Activated CD4-positive, CD25-positive, alpha-beta regulatory T cell treated with anti-CD3 and anti-CD28 coated beads, Interleukin-2, amount 50 U/mL, for 24 hours (primary cell): Measurements from ENCODE around the gene HSPBAP1.
"Not testable (repeated sequence)": the region's sequence is repeated elsewhere in the genome, so short reads cannot be mapped to it uniquely, and the experiment has no call there.

Source experiments
- ATAC-seq, 2 donors: fragments of 150-1000 bp; cut with Tn5 transposase; one replicate each; pipeline ENCODE4 v1.10.0; 2021; ENCODE audit warnings: mild to moderate bottlenecking in 1 of 2, moderate library complexity in 1 of 2

The HSPBAP1 gene

GRCh38 chr3:122732682-122733525 lies 60.7 kb downstream of the HSPBAP1 start:
- not testable (repeated sequence) for ATAC-seq

DNA sequence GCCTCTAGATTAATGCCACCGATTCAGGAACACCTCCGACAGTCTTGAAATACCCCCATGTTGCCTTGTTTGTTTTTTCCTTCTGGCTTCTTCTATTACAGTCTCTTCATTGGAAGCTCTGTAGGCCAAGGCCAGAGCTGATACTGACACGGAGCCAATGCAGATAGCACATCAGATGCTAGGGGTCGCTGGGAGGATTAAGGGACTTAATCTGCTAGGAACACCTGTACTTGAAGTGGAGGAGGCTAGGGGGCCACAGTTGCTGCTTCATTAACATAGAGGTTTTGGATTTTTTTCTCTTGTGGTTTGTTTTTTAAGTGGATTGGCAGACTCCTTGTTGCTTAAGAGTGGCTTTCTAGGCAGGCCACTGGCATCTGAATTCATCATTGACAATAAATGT lies 63.4 kb downstream of the HSPBAP1 start:
- no peak for ATAC-seq

- ATAC-seq: no peak
Observed at GRCh38 chr3:122728756-122729514, 64.7 kb downstream of the HSPBAP1 start.

DNA sequence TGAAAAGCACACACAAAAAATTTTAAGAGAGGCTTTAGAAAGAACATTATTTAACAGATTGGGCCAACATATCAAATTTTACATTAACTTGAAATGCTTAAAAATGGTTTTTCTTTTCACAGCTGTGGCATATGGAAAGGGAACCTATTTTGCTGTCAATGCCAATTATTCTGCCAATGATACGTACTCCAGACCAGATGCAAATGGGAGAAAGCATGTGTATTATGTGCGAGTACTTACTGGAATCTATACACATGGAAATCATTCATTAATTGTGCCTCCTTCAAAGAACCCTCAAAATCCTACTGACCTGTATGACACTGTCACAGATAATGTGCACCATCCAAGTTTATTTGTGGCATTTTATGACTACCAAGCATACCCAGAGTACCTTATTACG lies 65.4 kb downstream of the HSPBAP1 start:
- no peak for ATAC-seq

DNA sequence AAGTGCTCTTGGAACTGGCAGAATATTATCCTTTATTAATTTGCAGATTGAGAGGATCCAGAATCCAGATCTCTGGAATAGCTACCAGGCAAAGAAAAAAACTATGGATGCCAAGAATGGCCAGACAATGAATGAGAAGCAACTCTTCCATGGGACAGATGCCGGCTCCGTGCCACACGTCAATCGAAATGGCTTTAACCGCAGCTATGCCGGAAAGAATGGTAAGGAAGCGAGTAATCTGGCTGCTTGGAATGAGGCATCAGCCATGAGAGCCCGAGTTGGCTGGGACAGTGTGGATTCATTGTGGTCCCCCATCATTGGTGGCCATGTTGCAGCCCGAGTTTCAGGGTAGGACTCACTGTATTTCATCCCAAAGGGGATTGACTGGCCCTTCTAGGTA lies 65.9 kb downstream of the HSPBAP1 start:
- no peak for ATAC-seq

GRCh38 chr3:122727294-122727693 lies 66.3 kb downstream of the HSPBAP1 start:
- ATAC-seq: no peak

GRCh38 chr3:122725106-122725505 lies 68.5 kb downstream of the HSPBAP1 start:
- no peak for ATAC-seq

- ATAC-seq: no peak
Observed at GRCh38 chr3:122719273-122719921, 74.2 kb downstream of the HSPBAP1 start.

GRCh38 chr3:122716667-122717066 lies 77.0 kb downstream of the HSPBAP1 start:
- ATAC-seq: no peak

GRCh38 chr3:122714273-122714672 lies 79.4 kb downstream of the HSPBAP1 start:
- ATAC-seq: no peak

DNA sequence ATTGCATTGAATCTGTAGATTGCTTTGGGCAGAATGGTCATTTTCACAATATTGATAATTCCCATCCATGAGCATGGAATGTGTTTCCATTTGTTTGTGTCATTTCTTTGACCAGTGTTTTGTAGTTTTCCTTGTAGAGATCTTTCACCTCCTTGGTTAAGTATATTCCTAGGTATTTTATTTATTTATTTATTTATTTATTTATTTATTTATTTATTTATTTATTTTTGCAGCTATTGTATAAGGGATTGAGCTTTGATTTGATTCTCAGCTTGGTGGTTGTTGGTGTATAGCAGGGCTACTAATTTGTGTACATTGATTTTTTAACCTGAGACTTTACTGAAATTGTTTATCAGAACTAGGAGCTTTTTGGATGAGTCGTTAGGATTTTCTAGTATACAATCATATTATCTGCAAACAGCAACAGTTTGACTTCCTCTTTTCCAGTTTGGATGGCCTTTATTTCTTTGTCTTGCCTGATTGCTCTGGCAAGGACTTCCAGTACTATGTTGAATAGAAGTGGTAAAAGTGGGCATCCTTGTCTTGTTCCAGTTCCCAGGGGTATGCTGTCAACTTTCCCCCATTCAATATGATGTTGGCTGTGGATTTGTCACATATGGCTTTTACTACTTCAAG lies 82.9 kb downstream of the HSPBAP1 start:
- ATAC-seq: not testable (repeated sequence)

GRCh38 chr3:122705379-122705778 lies 88.3 kb downstream of the HSPBAP1 start:
- ATAC-seq: no peak

GRCh38 chr3:122700193-122700592 lies 93.4 kb downstream of the HSPBAP1 start:
- no peak for ATAC-seq

GRCh38 chr3:122697952-122698620 lies 95.5 kb downstream of the HSPBAP1 start:
- peak; percentile 53 to 73 for ATAC-seq

- no peak for ATAC-seq
Observed at GRCh38 chr3:122695927-122696561, 97.6 kb downstream of the HSPBAP1 start.

GRCh38 chr3:122694966-122695365 lies 98.7 kb downstream of the HSPBAP1 start:
- peak in 1 of 2 donors; percentile 28 for ATAC-seq

GRCh38 chr3:122692674-122693073 lies 101.0 kb downstream of the HSPBAP1 start:
- ATAC-seq: no peak

- ATAC-seq: no peak
Observed at GRCh38 chr3:122691195-122691594, 102.4 kb downstream of the HSPBAP1 start.

DNA sequence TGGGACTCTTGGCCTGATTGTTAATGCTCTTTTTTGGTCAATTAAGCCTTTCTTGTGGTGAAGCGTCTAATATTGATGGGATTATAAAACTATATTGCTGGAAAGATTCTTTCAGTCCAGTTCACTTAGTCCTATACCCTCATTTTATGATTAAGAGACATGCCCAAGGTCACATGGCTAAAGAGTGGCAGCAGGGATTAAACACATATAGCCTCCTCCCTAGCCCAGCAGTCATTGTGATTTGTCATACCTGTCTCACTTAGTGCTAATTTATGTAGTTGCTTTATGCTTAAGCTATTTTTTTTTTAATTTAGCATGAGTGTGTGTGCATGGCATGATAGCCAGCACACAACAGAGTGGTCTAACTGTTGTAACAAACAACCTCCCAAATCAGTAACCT lies 103.5 kb downstream of the HSPBAP1 start:
- ATAC-seq: no peak
